Type B pancreatic cell (in vitro differentiated cells): ENCODE results near the gene GASK1A. TPM values are rescaled to one million over a fixed set of nuclear protein-coding genes. Genes with fewer than 3 reads are reported as not detected.
A peak's percentile ranks its signal among the peaks of the same experiment; 100 is the strongest.

ENCODE experiments used
- DNase-seq: peaks from one replicate; pipeline ENCODE4 v3.0.0; 2021; ENCODE audit warnings: mixed read lengths; ENCODE audit not compliant: unreplicated experiment; ENCODE audit errors: extremely low spot score
- H3K27ac Mint-ChIP-seq: 2 replicates; pipeline ENCODE4 v1.8.0; 2021; ENCODE audit warnings: mild to moderate bottlenecking, mixed read lengths
- H3K27me3 Mint-ChIP-seq: 2 replicates; pipeline ENCODE4 v1.8.0; 2021; ENCODE audit warnings: mixed read lengths
- H3K36me3 Mint-ChIP-seq: 2 replicates; pipeline ENCODE4 v1.8.0; 2021; ENCODE audit warnings: mixed read lengths
- H3K4me1 Mint-ChIP-seq: one replicate; pipeline ENCODE4 v1.8.0; 2021; ENCODE audit warnings: mixed read lengths; ENCODE audit not compliant: unreplicated experiment
- H3K4me3 Mint-ChIP-seq: 2 replicates; pipeline ENCODE4 v1.8.0; 2021; ENCODE audit warnings: mild to moderate bottlenecking, mixed read lengths
- H3K9me3 Mint-ChIP-seq: 2 replicates; pipeline ENCODE4 v1.8.0; 2021; ENCODE audit warnings: mixed read lengths
- total RNA-seq: library from RNA; stranded (reverse); gene quantifications from 2 replicates; pipeline ENCODE4 v1.2.1, GENCODE V29; 2021; ENCODE audit warnings: low replicate concordance
- TF ChIP-seq, protein P1 (sequence below): fragments of 200-600 bp; sonication (generic); conservative IDR thresholded peaks from 2 replicates; pipeline ENCODE4 v1.5.0; 2021; ENCODE audit warnings: antibody characterized with exemption, mild to moderate bottlenecking

The GASK1A gene
- total RNA-seq, 1 donor from 2014 or later, result 0.89 TPM

DNA sequence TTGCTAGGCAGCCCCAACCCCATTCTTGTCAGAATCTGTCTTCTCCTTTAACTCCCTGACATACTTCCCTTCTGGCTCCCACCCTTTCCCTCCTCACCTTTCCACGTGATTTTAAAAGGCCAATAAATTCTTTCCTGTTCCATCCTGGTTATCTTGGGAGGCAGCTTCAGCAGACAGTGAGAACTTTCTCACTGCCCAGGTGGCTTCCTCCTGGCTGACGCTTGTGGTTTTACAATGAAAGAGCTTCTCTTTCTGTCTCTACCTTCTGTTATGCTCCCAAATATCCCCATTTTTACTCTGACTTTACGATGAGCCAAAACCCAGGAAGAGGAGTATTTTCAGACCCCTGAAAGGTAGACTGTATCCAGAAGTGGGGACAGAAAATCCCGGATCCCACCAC lies 42.1 kb downstream of the GASK1A start:
- no peak for DNase-seq
- H3K27me3 Mint-ChIP-seq, result peaks cover 6% of the 10 kb centered on the region
- no peaks in the 10 kb centered on the region for H3K36me3 Mint-ChIP-seq
- no peak overlapping the region for H3K4me3 Mint-ChIP-seq
- H3K27ac Mint-ChIP-seq, result no peak overlapping the region
- no peaks in the 10 kb centered on the region for H3K9me3 Mint-ChIP-seq
- TF ChIP-seq, protein P1, sequence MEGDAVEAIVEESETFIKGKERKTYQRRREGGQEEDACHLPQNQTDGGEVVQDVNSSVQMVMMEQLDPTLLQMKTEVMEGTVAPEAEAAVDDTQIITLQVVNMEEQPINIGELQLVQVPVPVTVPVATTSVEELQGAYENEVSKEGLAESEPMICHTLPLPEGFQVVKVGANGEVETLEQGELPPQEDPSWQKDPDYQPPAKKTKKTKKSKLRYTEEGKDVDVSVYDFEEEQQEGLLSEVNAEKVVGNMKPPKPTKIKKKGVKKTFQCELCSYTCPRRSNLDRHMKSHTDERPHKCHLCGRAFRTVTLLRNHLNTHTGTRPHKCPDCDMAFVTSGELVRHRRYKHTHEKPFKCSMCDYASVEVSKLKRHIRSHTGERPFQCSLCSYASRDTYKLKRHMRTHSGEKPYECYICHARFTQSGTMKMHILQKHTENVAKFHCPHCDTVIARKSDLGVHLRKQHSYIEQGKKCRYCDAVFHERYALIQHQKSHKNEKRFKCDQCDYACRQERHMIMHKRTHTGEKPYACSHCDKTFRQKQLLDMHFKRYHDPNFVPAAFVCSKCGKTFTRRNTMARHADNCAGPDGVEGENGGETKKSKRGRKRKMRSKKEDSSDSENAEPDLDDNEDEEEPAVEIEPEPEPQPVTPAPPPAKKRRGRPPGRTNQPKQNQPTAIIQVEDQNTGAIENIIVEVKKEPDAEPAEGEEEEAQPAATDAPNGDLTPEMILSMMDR, result no peak
- peaks cover 14% of the 10 kb centered on the region for H3K4me1 Mint-ChIP-seq

DNA sequence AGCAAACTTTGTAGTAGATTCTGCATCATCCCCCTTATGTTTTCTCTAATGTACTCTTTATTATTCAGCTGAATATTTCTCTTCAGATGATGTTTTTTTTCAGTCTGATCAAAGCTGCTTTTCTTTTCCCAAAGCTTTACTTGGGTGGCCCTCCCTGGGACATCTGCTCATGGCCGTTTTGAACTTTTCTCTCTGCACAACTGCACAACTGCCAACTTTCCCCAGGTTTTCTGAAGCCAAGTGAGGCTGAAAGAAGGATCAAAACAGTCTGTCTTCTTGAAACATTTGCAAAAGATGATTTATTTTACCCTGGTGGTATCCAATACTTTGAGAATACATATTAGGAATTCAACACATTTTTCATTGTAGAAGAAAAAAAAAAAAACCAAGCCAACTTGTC lies 43.0 kb downstream of the GASK1A start:
- Mint-ChIP-seq H3K9me3 (no peaks in the 10 kb centered on the region), H3K36me3 (no peaks in the 10 kb centered on the region), H3K4me3 (no peak overlapping the region), H3K27me3 (peaks cover 6% of the 10 kb centered on the region), H3K4me1 (peaks cover 14% of the 10 kb centered on the region), H3K27ac (no peak overlapping the region)
- TF ChIP-seq, protein P1, result no peak
- DNase-seq, result peak; percentile 8

GRCh38 chr3:43023066-43023465 lies 44.0 kb downstream of the GASK1A start:
- peaks cover 6% of the 10 kb centered on the region for H3K27me3 Mint-ChIP-seq
- H3K27ac Mint-ChIP-seq, result no peak overlapping the region
- H3K4me3 Mint-ChIP-seq, result no peak overlapping the region
- DNase-seq, result no peak
- H3K36me3 Mint-ChIP-seq, result no peaks in the 10 kb centered on the region
- H3K4me1 Mint-ChIP-seq, result peaks cover 13% of the 10 kb centered on the region
- H3K9me3 Mint-ChIP-seq, result no peaks in the 10 kb centered on the region
- TF ChIP-seq, protein P1, result no peak

- Mint-ChIP-seq H3K4me3 (no peak overlapping the region), H3K4me1 (peaks cover 8% of the 10 kb centered on the region), H3K36me3 (no peaks in the 10 kb centered on the region), H3K9me3 (no peaks in the 10 kb centered on the region), H3K27me3 (peaks cover 6% of the 10 kb centered on the region), H3K27ac (no peak overlapping the region)
- peak; percentile 29 for DNase-seq
- TF ChIP-seq, protein P1, result no peak
Observed at GRCh38 chr3:43023746-43024145, 44.6 kb downstream of the GASK1A start.

DNA sequence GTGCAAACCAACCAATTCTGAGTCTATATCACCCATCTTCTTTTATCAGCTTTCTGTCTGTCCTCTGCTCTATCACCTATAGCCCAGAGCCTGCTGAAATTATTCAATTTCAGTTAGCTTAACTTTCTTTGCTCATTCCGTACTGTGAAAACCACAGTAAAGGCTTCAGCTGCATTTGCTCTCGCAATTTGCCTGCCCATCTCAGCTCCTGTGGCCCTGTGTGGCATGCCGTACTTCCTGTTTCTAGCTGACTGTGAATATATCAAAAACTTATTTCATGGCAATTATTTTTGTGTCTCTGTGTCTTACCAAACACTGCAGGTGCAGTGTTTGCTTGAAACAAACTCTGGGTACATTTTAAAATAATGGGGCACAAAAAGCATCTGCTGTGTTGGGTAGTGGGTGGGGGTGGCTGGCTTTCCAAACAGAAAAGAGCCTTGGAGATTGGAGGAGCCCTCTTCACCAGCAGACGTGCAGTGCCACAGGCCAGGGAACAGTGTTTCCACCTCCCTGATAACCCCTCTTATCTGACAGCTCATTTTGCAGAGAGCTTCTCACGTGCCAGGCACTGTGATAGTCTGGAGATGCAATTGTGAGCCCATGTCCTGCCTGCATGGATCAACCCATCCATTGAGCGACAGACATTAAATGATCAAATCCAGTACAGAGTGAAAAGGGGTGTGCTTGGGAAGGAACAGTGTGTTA lies 45.2 kb downstream of the GASK1A start:
- no peaks in the 10 kb centered on the region for H3K9me3 Mint-ChIP-seq
- no peak overlapping the region for H3K27ac Mint-ChIP-seq
- H3K4me3 Mint-ChIP-seq, result no peak overlapping the region
- peak; percentile 15 for DNase-seq
- peaks cover 2% of the 10 kb centered on the region for H3K4me1 Mint-ChIP-seq
- H3K36me3 Mint-ChIP-seq, result no peaks in the 10 kb centered on the region
- peaks cover 6% of the 10 kb centered on the region for H3K27me3 Mint-ChIP-seq
- TF ChIP-seq, protein P1, result no peak
